GM18861 (cell line): ENCODE results near the gene FBXL17.
A peak's percentile ranks its signal among the peaks of the same experiment; 100 is the strongest.
"Not testable (repeated sequence)": the region's sequence is repeated elsewhere in the genome, so short reads cannot be mapped to it uniquely, and the experiment has no call there.

ENCODE experiments used
- ATAC-seq: cut with Tn5 transposase; IDR thresholded peaks from one replicate; pipeline ENCODE4 v1.9.1; 2021; ENCODE audit not compliant: unreplicated experiment

Gene FBXL17

DNA sequence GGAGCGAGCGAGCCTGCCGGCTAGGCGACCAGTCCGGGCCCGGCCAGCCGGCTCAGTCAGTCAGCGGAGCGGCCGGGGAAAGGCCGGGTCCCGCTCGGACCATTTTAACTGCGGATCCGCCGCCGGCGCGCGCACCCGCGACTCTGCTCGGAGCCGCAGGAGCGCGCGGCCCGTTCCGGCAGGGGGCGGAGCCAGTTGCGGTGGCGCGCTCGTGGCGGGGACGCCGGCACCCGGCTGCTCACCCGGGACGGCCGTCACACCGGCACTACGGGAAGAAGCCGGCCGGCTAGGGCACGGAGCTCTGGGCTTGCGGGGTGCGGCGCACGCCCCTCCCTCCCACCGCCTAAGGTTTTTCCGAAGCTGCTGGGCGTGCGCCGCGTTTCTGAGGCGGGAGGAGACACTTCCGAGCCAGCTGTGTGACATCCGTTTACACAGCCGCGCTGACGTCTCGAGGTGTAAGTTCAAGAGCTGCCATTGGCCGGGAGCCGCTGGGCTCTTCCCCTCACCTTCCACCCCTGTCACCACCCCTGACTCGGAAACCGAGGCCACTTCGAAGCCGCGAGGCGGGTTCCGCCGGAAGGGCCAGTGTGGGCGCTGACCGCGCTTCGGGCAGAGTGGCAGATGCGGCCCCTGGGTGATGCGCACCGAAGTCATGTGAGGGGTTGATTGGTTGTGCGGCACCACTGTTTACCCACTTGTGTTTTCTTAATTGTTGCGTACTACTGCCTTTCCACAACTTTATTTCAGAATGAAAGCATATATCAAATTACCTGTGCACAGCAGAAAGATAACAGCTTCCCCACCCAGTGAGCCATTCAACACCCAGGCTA, at the start of gene FBXL17:
TSS of gene FBXL17 (minus strand) at position 145 of the 830 bp plus-strand sequence.
- peak; percentile 79 for ATAC-seq

DNA sequence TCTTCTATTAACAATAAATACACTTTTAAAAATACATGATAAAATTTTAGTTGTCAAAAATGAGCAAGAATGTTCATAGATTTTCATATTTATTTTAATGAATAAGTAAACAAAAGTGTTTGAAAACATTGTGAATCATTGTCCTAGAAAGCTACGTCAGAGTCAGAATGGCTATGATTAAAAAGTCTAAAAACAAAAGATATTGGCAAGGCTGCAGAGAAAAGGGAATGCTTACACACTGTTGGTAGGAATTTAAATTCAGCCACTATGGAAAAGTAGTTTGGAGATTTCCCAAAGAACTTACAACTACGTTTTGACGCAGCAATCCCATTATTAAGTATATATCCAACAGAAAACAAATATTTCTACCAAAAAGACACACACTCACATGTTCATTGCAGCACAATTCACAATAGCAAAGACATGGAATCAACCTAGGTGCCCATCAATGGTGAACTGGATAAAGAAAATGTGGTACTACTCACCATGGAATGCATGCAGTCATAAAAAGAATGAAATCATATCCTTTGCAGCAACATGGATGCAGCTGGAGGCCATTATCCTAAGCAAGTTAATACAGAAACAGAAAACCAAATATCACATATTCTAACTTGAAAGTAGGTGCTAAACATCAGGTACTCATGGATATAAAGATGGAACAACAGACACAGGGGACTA, 49.2 kb upstream of the FBXL17 start:
- no peak for ATAC-seq

DNA sequence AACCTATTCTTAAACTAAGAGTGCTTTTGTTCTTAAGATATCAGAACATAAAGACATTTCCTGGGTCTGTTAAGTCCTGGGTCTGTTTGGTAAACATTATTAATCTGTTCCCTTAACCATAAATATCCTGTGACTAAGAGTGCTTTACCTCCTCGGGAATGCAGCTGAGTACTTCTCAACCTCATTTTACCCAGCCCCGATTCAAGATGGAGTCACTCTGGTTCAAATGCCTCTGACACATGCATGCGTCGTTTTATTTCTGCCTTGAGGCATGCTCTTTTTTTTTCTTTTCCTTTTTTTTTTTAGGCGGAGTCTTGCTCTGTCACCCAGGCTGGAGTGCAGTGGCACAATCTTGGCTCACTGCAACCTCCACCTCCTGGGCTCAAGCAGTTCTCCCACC, 39.8 kb upstream of the FBXL17 start:
- no peak for ATAC-seq

DNA sequence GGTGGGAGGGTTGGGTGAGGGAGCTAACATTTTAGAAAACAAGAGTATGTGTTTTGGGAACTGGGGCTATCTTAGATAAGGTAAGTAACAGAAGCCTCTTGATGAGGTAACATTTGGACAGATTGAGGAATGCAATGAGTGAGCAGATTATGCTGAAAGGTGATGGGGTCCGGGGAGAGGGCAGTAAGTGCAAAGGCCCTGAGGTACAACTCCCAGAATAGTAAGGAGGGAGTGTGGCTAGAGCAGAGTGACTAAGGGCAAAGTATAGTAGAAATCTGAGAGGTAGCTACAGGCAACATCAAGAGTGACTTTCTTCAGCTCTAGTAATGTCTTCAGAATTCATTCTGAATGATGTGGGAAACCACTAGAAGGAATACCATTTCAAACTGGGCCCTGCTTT, 38.9 kb upstream of the FBXL17 start:
- no peak for ATAC-seq

DNA sequence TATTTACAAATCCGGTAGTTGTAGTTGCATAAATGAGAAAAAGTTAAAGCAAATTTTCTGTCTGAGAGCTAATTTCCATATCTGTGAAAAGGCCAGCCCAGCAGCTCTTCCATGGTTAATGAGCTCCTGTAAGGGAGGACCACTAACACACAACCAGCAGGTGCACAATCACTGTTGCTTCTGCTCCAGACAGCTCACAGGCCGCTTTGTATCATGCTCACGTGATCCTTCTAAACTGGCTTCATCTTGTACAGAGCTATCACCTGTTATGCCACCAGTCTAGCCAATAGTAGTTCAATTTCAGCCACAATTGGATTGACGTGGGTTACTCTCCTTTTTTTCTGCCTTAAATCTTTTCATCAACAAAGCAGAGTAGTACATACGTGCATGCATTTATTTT, 38.3 kb upstream of the FBXL17 start:
- no peak for ATAC-seq

DNA sequence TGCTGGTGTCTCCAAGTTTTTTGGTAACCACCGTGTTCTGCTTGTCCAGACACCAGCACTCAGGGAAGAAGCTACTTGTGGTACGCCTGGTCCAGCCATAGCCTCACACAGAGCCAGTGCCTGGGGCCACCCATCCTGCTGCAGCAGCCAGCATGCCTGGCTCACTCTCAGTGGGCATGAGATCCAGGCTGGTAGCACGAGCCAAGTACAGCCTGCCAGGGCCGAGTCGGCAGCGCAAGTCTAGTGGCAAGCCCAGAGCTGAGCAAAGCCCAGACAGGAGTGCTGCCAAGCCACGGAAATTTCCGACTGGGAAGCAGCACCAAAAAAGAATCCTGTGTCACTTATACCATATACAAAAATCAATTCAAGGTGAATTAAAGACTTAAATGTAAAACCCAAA, 36.3 kb upstream of the FBXL17 start:
- ATAC-seq = no peak

DNA sequence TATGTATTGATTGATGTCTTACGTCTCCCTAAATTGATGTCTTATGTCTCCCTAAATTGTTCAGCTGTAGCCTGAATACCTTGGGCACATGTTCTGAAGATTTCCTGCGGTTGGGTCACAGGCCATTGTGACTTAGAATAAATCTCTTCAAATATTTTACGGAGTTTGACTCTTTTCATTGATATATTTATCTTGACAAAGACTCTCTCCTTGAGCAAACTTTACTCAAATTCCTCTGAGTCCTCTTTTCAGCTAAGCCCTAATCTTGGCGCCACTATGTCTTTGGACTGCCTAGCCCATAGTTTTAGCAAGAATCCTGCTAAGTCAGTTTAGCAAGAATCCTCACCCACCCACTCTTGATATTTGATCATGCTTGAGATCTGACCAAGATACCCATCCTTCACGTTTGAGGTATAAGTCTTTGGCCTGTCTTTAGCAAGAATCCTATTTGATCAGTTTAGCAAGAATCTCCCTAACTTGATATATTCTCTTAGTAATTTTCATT, 35.3 kb upstream of the FBXL17 start:
- no peak for ATAC-seq

DNA sequence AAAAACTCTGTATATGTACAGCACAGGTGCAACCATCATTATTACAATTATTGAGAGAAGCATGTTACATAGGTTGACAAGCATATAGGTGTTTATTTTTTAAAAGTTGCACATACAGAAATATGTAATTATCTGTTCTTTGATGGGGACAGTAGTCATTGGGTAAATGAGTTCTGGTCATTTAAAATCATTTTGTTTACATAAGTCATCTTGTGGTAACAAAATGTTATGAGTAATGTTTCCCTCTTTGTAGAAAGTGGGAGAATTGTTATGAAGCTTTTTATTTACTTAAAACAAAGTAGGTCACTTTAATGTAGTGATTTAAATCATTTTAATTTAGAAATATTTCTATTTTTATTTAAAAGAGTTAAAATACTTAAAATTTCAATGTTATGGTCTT, 33.8 kb upstream of the FBXL17 start:
- no peak for ATAC-seq

DNA sequence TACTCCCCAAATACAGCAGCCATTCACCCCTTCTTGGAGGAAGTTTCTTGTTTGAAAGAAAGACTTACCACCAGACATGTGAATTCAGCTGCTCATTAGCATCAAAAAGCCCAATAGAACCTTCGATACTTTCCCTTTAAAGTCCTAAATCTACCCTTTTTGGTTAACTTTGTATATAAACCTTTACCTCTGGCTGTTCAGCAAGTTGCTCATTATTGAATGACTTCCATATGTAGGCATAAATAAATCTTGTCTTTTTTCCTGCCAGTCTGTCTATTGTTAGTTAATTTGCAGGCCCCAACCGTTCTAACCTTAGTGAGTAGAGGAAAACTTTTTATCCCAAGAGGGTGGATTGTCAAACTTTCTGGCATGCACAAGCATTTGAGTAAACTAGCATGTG, 27.9 kb upstream of the FBXL17 start:
- no peak for ATAC-seq

DNA sequence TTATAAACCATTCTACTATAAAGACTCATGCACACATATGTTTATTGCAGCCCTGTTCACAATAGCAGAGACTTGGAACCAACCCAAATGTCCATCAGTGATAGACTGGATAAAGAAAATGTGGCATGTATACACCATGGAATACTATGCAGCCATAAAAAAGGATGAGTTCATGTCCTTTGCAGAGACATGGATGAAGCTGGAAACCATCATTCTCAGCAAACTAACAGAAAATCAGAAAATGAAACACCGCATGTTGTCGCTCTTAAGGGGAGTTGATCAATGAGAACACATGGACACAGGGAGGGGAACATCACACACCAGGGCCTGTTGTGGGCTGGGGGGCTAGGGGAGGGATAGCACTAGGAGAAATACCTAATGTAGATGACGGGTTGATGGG, 23.3 kb upstream of the FBXL17 start:
- ATAC-seq = not testable (repeated sequence)

DNA sequence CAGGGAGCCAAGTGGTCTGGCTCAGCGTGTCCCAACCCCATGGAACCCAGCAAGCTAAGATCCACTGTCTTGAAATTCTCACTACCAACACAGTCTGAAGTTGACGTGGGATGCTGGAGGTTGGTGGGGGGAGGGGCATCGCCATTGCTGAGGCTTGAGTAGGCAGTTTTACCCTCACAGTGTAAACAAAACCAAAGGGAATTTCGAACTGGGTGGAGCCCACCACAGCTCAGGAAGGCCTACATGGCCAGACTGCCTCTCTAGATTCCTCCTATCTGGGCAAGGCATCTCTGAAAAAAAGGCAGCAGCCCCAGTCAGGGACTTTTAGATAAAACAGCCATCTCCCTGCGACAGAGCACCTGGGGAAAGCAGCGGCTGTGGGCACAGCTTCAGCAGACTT, 17.1 kb upstream of the FBXL17 start:
- no peak for ATAC-seq

DNA sequence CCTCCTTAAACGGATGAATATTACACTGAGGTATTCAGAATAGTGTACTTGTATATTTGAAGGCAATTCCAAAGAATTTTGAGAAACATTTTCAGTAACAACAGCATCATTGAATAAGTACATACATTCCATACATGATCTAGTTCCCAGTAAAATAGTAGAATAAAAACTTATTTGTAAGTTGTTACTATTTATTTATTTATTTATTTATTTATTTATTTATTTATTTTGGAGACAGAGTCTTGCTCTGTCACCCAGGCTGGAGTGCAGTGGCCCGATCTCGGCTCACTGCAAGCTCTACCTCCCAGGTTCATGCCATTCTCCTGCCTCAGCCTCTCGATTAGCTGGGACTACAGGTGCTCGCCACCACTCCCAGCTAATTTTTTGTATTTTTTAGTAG, 14.9 kb upstream of the FBXL17 start:
- ATAC-seq = not testable (repeated sequence)

DNA sequence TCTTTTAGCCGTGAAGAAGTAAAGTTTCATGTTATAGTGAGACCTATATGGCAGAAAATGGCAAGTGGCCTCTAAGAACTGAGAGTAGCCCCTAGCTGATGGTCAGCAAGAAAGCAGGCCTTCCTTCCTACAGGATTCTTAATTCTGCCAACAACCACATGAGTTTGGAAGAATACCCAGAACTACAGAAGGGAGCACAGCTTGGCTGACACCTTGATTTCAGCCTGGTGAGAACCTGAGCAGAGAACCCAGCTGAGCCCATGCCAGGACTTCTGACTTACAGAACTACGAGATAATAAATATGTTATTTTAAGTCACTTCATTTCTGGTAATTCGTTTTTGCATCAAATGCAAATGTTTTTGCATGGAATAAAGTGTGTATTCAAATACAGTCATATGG, 5.9 kb upstream of the FBXL17 start:
- no peak for ATAC-seq

DNA sequence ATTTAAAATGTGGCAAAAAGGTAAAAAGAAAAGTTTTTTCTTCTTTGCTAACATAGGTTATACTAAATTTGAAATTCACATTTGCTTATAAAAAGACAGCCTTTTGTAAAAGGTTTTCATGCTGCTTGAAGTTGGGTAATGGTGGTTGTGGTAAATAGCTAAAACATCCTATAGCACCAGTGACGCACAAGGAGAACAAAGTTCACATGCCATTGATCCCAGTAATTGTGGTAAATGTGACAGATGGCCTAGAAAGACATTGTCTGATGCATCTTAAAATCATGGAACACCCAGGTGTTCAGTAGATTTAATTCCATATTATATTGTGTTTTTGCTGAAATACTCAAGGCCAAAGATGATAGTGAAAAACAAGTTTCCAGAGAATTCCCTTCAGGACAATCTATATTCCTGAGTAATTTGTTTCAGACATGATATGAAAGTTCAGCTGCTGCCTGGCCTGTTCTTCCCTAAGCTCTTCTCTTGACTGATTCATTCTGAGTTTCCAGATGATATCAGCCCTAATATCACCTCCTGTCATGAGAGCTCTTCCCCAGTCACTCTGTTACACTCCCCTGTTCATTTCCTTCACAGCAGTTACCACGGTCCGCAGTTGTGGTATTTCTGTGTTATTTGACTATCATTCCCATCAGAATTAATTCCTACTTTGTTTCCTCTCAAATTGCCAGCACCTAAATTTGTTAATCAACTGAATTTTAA, 4.6 kb upstream of the FBXL17 start:
- ATAC-seq = no peak

DNA sequence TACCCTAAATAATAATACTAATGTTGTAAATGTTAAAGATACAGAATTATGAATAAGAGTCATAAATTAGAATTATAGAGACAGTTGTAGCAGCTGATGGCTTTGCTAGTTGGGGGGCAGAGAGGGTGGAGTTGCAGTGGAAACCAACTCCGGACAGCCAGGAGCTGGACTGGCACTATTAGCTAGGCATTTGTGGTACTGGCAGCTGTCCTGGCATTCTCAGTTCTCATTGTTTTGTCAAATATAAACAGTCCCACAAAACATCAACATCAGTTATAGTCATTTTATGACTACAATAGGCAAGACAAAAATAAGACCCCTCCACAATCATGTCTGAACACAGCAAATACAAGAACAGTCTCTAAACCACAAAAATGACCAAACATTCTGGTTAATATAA, 2.8 kb upstream of the FBXL17 start:
- ATAC-seq = no peak

DNA sequence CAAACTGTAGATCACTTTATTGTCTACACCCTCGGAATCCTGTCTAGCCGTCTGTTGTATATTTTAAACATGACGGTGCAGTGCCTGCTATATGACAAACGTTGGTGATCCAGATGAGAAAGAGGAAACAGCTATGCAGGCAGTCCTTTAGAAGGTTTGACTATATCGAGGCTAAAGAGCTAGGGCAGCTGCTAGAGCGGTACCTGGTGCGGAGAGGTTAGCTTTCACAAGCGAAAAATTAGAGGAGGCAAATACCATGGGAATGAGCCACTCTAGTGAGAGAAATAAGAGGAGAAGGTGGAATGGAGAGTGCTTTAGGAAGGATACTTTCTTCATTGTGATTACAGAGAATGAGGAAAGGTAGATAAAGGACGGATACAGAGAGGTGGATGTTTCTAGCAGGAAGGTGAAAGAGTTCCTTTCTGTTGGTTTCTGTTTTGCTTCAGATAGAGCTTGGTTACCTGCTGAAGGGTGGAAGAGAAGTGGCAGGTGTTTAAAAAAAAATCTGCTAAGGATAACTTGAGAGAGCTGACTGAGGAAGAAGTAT, 959 bp upstream of the FBXL17 start:
- ATAC-seq = no peak

DNA sequence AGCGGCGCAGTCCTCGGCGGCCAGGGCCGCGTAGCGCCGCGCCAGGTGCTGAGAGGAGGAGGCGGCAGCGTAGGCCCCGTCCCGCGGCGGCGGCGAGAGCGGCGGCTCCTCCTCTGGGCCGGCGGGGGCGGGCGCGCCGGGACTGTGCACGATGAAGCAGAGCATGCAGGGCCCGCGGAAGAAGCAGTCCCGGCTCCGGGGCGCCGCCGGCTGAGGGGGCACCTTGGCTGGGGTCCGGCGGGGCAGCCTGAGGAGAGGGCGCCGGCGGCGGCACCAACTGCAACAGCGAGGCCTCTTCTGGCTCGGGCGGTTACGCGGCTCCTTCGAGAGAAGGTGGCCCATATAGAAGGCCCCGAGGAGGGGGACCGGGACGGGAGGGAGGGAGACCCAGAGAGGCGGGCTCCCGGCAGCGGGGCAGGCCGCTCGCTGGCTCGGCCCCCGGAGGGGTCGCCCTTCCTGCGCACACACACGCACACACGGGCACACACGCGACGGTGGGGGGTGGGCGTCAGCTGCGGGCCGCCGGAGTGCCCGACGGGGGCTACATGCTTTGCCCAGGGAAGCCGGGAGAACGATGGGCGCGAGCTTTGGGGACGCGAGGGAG, 446 bp downstream of the FBXL17 start:
- ATAC-seq = peak; percentile 27

DNA sequence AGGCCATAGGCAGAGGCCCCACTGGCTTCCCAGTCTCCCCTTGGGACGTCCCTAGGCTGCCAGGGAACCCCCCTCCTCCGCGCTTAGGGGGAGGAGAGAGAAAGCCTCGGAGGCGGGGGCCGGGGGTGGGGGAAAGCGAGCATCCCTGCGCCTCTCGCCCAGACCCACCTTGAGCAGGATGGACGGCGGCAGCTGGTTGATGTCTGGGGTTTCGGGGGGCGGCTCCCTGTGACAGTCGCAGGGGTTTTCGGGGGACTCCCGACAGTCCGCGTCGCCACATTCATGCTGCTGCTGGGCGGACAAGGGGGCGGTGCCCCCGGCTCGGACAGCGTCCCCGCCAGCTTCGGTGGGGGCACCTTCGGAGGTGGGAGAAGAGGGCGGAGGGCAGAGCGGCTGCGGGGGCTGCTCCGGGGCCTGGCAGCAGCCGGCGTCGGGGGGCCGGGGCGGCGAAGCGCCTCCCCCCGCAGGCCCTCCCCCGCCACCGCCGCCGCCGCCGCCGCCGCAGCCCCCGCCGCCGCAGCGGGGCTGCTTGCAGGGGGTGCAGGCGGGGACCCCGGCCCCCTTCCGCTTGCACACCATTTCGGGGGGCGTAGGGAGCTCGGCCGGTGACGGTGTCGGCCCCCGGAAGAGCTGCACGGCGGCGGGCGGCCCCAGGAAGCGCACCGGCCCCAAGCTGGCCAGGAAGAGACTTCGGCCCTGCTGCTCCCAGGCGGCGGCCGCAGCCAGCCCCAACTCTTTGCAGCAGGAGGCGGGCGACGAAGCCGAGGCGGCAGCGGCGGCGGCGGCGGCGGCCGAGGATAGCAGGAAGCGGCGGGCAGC, 1.2 kb downstream of the FBXL17 start:
- ATAC-seq = peak; percentile 22

DNA sequence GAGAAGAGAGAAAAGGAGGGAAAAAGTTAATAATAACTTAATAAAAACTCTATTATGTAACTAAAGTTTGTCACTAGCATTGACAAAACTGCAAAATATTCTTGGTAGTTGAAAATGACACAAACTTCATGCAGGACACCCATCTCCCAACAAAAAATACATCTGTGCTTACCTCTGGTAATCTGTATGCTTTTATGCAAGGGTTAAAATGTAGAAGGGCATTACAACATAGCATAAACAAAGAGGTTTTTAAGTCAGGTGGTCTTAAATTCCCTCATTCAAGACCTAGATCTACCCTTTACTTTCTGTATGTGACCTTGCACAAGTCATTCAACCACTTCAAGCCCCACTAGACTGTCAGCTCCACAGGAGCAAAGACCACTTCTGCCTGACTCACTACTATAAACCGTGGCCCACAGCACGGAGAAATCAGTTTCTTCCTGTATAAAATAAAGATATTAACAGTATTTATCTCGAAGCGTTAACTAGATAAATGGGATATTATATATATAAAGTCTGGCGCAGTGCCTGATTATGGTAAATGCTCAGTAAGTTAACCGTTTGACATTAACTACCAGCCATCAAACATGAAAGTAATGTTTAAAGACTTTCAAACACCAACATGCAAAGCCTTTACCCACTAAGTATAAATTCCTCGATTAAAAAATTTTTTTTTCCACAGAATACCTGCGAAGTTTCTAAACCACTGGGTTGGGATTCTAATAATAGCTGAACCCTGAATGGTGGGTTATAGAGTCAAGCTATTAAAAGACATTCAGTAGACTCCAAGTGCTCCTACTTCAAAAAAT, 2.0 kb downstream of the FBXL17 start:
- ATAC-seq = no peak
